Stomach (tissue), 4 donors: ENCODE measurements around the gene GTPBP4.

Source experiments
- POLR2A ChIP-seq, 4 donors: fragments of 450-650 bp; IDR thresholded peaks; one replicate each; pipeline ENCODE4 v1.6.1; 2016; ENCODE audit warnings: antibody characterized with exemption in 4 of 4, control low read depth in 2 of 4, mild to moderate bottlenecking in 1 of 4, moderate library complexity in 1 of 4
- POLR2AphosphoS5 ChIP-seq, 3 donors: sonication (generic); formaldehyde crosslinking; IDR thresholded peaks; one replicate each; pipeline ENCODE4 v1.6.1; 2016; ENCODE audit warnings: antibody characterized with exemption in 3 of 3
- TF ChIP-seq, protein P1 (sequence below), 7 experiments: fragments of 450-650 bp in 4 of 7; fragments of 200-600 bp in 3 of 7; sonication (generic) in 3 of 7; IDR thresholded peaks; one replicate each; pipeline ENCODE4 v1.5.1; 2016 to 2019; ENCODE audit warnings: antibody characterized with exemption in 7 of 7, control low read depth in 2 of 7, mild to moderate bottlenecking in 1 of 7

DNA sequence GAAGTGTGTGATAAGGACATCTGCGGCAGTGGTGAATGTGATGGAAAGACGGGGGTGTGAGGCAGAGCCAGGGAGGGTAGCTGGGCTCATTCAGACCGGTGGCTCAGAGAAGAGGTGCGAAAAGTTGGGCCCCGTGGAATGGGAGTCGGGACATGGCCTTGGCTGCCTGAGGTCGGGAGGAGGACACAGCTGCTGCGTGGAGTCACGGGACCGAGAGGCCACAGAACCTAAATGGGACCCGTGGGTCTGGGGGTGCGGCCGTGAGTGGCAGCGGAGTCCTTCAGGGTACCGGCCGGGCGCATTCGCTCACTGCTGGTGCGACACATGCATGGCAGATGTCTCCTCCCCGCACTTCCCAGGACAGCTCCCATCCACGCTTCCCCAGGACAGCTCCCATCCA, 33.8 kb upstream of the GTPBP4 start:
- TF ChIP-seq POLR2A (IDR thresholded peaks at IDR 0.05) = no peak
- TF ChIP-seq, protein P1, sequence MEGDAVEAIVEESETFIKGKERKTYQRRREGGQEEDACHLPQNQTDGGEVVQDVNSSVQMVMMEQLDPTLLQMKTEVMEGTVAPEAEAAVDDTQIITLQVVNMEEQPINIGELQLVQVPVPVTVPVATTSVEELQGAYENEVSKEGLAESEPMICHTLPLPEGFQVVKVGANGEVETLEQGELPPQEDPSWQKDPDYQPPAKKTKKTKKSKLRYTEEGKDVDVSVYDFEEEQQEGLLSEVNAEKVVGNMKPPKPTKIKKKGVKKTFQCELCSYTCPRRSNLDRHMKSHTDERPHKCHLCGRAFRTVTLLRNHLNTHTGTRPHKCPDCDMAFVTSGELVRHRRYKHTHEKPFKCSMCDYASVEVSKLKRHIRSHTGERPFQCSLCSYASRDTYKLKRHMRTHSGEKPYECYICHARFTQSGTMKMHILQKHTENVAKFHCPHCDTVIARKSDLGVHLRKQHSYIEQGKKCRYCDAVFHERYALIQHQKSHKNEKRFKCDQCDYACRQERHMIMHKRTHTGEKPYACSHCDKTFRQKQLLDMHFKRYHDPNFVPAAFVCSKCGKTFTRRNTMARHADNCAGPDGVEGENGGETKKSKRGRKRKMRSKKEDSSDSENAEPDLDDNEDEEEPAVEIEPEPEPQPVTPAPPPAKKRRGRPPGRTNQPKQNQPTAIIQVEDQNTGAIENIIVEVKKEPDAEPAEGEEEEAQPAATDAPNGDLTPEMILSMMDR (IDR thresholded peaks at IDR 0.05) = no peak
- TF ChIP-seq POLR2AphosphoS5 (IDR thresholded peaks at IDR 0.05) = no peak
